ENCODE results near the gene APCDD1.

APCDD1 gene

GRCh38 chr18:10432781-10433180 lies 21.7 kb upstream of the APCDD1 start:
- no peak for DNase-seq

- no peak for DNase-seq
Observed at GRCh38 chr18:10436160-10436559, 18.3 kb upstream of the APCDD1 start.

GRCh38 chr18:10437837-10438236 lies 16.6 kb upstream of the APCDD1 start:
- DNase-seq: no peak

- DNase-seq: no peak
Observed at GRCh38 chr18:10439898-10440297, 14.5 kb upstream of the APCDD1 start.

GRCh38 chr18:10440884-10441283 lies 13.6 kb upstream of the APCDD1 start:
- no peak for DNase-seq

- no peak for DNase-seq
Observed at GRCh38 chr18:10441472-10441871, 13.0 kb upstream of the APCDD1 start.

GRCh38 chr18:10442551-10442971 lies 11.9 kb upstream of the APCDD1 start:
- DNase-seq: no peak

- no peak for DNase-seq
Observed at GRCh38 chr18:10443001-10443400, 11.4 kb upstream of the APCDD1 start.

- no peak for DNase-seq
Observed at GRCh38 chr18:10444314-10445006, 10.0 kb upstream of the APCDD1 start.

GRCh38 chr18:10449396-10449795 lies 5.0 kb upstream of the APCDD1 start:
- no peak for DNase-seq

- DNase-seq: no peak
Observed at GRCh38 chr18:10450986-10451385, 3.4 kb upstream of the APCDD1 start.

GRCh38 chr18:10453261-10453805 lies 1.1 kb upstream of the APCDD1 start:
- DNase-seq: no peak

- no peak for DNase-seq
Observed at GRCh38 chr18:10454681-10455557, 484 bp downstream of the APCDD1 start.

GRCh38 chr18:10455726-10456453 lies 1.5 kb downstream of the APCDD1 start:
- no peak for DNase-seq

- DNase-seq: no peak
Observed at GRCh38 chr18:10456718-10457117, 2.3 kb downstream of the APCDD1 start.

- DNase-seq: no peak
Observed at GRCh38 chr18:10457128-10457527, 2.7 kb downstream of the APCDD1 start.

- no peak for DNase-seq
Observed at GRCh38 chr18:10457767-10458166, 3.3 kb downstream of the APCDD1 start.

- no peak for DNase-seq
Observed at GRCh38 chr18:10458691-10459090, 4.3 kb downstream of the APCDD1 start.

GRCh38 chr18:10459587-10459986 lies 5.2 kb downstream of the APCDD1 start:
- no peak for DNase-seq

GRCh38 chr18:10460414-10461018 lies 6.1 kb downstream of the APCDD1 start:
- DNase-seq: no peak

- DNase-seq: no peak
Observed at GRCh38 chr18:10461989-10462388, 7.6 kb downstream of the APCDD1 start.

- DNase-seq: no peak
Observed at GRCh38 chr18:10462597-10462996, 8.2 kb downstream of the APCDD1 start.

GRCh38 chr18:10463096-10463495 lies 8.7 kb downstream of the APCDD1 start:
- no peak for DNase-seq

Data from activated gamma-delta T cell (primary cell).